HepG2 (cell line): ENCODE measurements around the gene HSP90AB1. TPM values are rescaled to one million over a fixed set of nuclear protein-coding genes. Genes with fewer than 3 reads are reported as not detected.

Experiments used
- ATF4 ChIP-seq, 2 experiments: fragments of 450-650 bp in 1 of 2; sonication (generic) in 1 of 2; formaldehyde crosslinking; IDR thresholded peaks; 2 replicates each; pipeline versions ENCODE4 v1.5.0 to v1.8.0; 2020 to 2022; ENCODE audit warnings: mild to moderate bottlenecking in 1 of 2, missing genetic modification reagents in 1 of 2
- CERS6 ChIP-seq: sonication (generic); formaldehyde crosslinking; IDR thresholded peaks from 2 replicates; pipeline ENCODE4 v1.5.0; 2020; ENCODE audit warnings: missing genetic modification reagents
- ELF1 ChIP-seq: sonication (generic); formaldehyde crosslinking; IDR thresholded peaks from 2 replicates; pipeline ENCODE4 v1.4.0; 2020; ENCODE audit warnings: missing genetic modification reagents
- ELF3 ChIP-seq: IDR thresholded peaks from 2 replicates; pipeline ENCODE4 v1.6.1; 2016; ENCODE audit warnings: missing genetic modification reagents, missing compliant biosample characterization
- FOXO1 ChIP-seq: sonication (generic); formaldehyde crosslinking; IDR thresholded peaks from 2 replicates; pipeline ENCODE4 v1.4.0; 2020; ENCODE audit warnings: missing genetic modification reagents
- GATAD2A ChIP-seq: IDR thresholded peaks from 2 replicates; pipeline ENCODE4 v1.6.1; 2016
- HMG20A ChIP-seq: IDR thresholded peaks from 2 replicates; pipeline ENCODE4 v1.6.1; 2016; ENCODE audit warnings: borderline replicate concordance
- HNF4A ChIP-seq: sonication (generic); formaldehyde crosslinking; IDR thresholded peaks from 2 replicates; pipeline ENCODE4 v1.4.0; 2020; ENCODE audit warnings: missing genetic modification reagents
- HOXA5 ChIP-seq: sonication (generic); formaldehyde crosslinking; IDR thresholded peaks from 2 replicates; pipeline ENCODE4 v1.4.0; 2020; ENCODE audit warnings: missing genetic modification reagents
- KDM1A ChIP-seq: IDR thresholded peaks from 2 replicates; pipeline ENCODE4 v1.6.1; 2016; ENCODE audit warnings: missing compliant biosample characterization
- PITX1 ChIP-seq: sonication (generic); formaldehyde crosslinking; IDR thresholded peaks from 2 replicates; pipeline ENCODE4 v1.5.1; 2020; ENCODE audit warnings: mild to moderate bottlenecking, missing genetic modification reagents
- POGZ ChIP-seq: sonication (generic); formaldehyde crosslinking; IDR thresholded peaks from 2 replicates; pipeline ENCODE4 v1.4.0; 2020; ENCODE audit warnings: mild to moderate bottlenecking, missing genetic modification reagents
- REPIN1 ChIP-seq: sonication (generic); formaldehyde crosslinking; IDR thresholded peaks from 2 replicates; pipeline ENCODE4 v1.8.0; 2022; ENCODE audit warnings: missing genetic modification reagents, low read depth, mild to moderate bottlenecking, borderline replicate concordance
- RXRA ChIP-seq: sonication (generic); formaldehyde crosslinking; IDR thresholded peaks from 2 replicates; pipeline ENCODE4 v1.5.1; 2020; ENCODE audit warnings: missing genetic modification reagents
- RXRB ChIP-seq: IDR thresholded peaks from 2 replicates; pipeline ENCODE4 v1.6.1; 2016; ENCODE audit warnings: borderline replicate concordance, missing genetic modification reagents, missing compliant biosample characterization
- SMAD1 ChIP-seq: sonication (generic); formaldehyde crosslinking; IDR thresholded peaks from 2 replicates; pipeline ENCODE4 v1.4.0; 2020; ENCODE audit warnings: missing genetic modification reagents, low read depth, mild to moderate bottlenecking, borderline replicate concordance
- ZBTB21 ChIP-seq: sonication (generic); formaldehyde crosslinking; IDR thresholded peaks from 2 replicates; pipeline ENCODE4 v1.4.0; 2020; ENCODE audit warnings: missing genetic modification reagents
- ZFP36 ChIP-seq: fragments of 150-350 bp; IDR thresholded peaks from 2 replicates; pipeline ENCODE4 v1.6.1; 2018; ENCODE audit warnings: borderline replicate concordance, low read length, low read depth; ENCODE audit not compliant: partially characterized antibody
- ZMYM2 ChIP-seq: sonication (generic); formaldehyde crosslinking; IDR thresholded peaks from 2 replicates; pipeline ENCODE4 v1.8.0; 2022; ENCODE audit warnings: mild to moderate bottlenecking, missing genetic modification reagents
- ZNF639 ChIP-seq: conservative IDR thresholded peaks from 2 replicates; pipeline ENCODE4 v1.6.1; 2018; ENCODE audit warnings: missing genetic modification reagents
- polyA plus RNA-seq, 8 experiments: library from polyadenylated mRNA; depleted of rRNA in 3 of 8; stranded (reverse) in 7 of 8; unstranded in 1 of 8; fragments of >200 nt; fragmentation: Illumina TruSeq in 4 of 8; extraction: Trizol in 4 of 8; gene quantifications; 2 replicates each; pipeline versions ENCODE4 v1.2.1 to v1.2.3, GENCODE V29; 2011 to 2016; ENCODE audit warnings: low read depth in 4 of 8, missing spikeins in 1 of 8, mixed read lengths in 1 of 8; ENCODE audit not compliant: insufficient read depth in 1 of 8
- total RNA-seq, 5 experiments: library from RNA; depleted of rRNA; stranded (reverse); fragments of >200 nt; fragmentation: Illumina TruSeq; extraction: Trizol; gene quantifications; 2 replicates each; pipeline ENCODE4 v1.2.3, GENCODE V29; 2016; ENCODE audit warnings: low read depth in 1 of 5
- TF ChIP-seq, protein P1 (sequence below): IDR thresholded peaks from 2 replicates; pipeline ENCODE4 v1.4.0; 2020; ENCODE audit warnings: mild to moderate bottlenecking, missing genetic modification reagents
- TF ChIP-seq, protein P2 (sequence below): fragments of 450-650 bp; IDR thresholded peaks from 2 replicates; pipeline ENCODE4 v1.6.1; 2017; ENCODE audit warnings: mild to moderate bottlenecking

Gene HSP90AB1
- total and polyA plus RNA-seq, 2 of the 13 experiments (the other 11 are each of a cell fraction or from before 2014, with no cell fraction given), result 1,325 to 1,472 TPM

GRCh38 chr6:44207966-44208365 lies 38.9 kb upstream of the HSP90AB1 start (continued):
- TF ChIP-seq, protein P1, sequence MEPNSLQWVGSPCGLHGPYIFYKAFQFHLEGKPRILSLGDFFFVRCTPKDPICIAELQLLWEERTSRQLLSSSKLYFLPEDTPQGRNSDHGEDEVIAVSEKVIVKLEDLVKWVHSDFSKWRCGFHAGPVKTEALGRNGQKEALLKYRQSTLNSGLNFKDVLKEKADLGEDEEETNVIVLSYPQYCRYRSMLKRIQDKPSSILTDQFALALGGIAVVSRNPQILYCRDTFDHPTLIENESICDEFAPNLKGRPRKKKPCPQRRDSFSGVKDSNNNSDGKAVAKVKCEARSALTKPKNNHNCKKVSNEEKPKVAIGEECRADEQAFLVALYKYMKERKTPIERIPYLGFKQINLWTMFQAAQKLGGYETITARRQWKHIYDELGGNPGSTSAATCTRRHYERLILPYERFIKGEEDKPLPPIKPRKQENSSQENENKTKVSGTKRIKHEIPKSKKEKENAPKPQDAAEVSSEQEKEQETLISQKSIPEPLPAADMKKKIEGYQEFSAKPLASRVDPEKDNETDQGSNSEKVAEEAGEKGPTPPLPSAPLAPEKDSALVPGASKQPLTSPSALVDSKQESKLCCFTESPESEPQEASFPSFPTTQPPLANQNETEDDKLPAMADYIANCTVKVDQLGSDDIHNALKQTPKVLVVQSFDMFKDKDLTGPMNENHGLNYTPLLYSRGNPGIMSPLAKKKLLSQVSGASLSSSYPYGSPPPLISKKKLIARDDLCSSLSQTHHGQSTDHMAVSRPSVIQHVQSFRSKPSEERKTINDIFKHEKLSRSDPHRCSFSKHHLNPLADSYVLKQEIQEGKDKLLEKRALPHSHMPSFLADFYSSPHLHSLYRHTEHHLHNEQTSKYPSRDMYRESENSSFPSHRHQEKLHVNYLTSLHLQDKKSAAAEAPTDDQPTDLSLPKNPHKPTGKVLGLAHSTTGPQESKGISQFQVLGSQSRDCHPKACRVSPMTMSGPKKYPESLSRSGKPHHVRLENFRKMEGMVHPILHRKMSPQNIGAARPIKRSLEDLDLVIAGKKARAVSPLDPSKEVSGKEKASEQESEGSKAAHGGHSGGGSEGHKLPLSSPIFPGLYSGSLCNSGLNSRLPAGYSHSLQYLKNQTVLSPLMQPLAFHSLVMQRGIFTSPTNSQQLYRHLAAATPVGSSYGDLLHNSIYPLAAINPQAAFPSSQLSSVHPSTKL (CRISPR knock-in tag), result peak; percentile 55
- TF ChIP-seq ZBTB21 (CRISPR knock-in tag), result no peak
- TF ChIP-seq ZMYM2 (CRISPR knock-in tag), result 0 out of 2 replicates have a peak, but pooled peaks have one; percentile 25
- no peak for TF ChIP-seq FOXO1
- TF ChIP-seq REPIN1 (CRISPR knock-in tag), result no peak
- peak; percentile 76 for TF ChIP-seq HNF4A (CRISPR knock-in tag)
- TF ChIP-seq ATF4 (CRISPR knock-in tag; IDR thresholded peaks at IDR 0.05), result no peak
- TF ChIP-seq CERS6 (CRISPR knock-in tag), result no peak
- peak; percentile 47; the same call in 1 of the 2 replicates for TF ChIP-seq RXRB
- TF ChIP-seq, protein P2, sequence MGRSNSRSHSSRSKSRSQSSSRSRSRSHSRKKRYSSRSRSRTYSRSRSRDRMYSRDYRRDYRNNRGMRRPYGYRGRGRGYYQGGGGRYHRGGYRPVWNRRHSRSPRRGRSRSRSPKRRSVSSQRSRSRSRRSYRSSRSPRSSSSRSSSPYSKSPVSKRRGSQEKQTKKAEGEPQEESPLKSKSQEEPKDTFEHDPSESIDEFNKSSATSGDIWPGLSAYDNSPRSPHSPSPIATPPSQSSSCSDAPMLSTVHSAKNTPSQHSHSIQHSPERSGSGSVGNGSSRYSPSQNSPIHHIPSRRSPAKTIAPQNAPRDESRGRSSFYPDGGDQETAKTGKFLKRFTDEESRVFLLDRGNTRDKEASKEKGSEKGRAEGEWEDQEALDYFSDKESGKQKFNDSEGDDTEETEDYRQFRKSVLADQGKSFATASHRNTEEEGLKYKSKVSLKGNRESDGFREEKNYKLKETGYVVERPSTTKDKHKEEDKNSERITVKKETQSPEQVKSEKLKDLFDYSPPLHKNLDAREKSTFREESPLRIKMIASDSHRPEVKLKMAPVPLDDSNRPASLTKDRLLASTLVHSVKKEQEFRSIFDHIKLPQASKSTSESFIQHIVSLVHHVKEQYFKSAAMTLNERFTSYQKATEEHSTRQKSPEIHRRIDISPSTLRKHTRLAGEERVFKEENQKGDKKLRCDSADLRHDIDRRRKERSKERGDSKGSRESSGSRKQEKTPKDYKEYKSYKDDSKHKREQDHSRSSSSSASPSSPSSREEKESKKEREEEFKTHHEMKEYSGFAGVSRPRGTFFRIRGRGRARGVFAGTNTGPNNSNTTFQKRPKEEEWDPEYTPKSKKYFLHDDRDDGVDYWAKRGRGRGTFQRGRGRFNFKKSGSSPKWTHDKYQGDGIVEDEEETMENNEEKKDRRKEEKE, result no peak
- peak; percentile 15; the same call in 1 of the 2 replicates for TF ChIP-seq KDM1A
- 0 out of 2 replicates have a peak, but pooled peaks have one; percentile 15 for TF ChIP-seq ZNF639
- TF ChIP-seq SMAD1 (CRISPR knock-in tag), result no peak
- 0 out of 2 replicates have a peak, but pooled peaks have one; percentile 19 for TF ChIP-seq POGZ (CRISPR knock-in tag)
- TF ChIP-seq ELF3 (CRISPR knock-in tag), result peak; percentile 85
- TF ChIP-seq HOXA5 (CRISPR knock-in tag), result 0 out of 2 replicates have a peak, but pooled peaks have one; percentile 8
- peak; percentile 57; the same call in 1 of the 2 replicates for TF ChIP-seq GATAD2A (CRISPR knock-in tag)
- TF ChIP-seq RXRA (CRISPR knock-in tag), result peak; percentile 39; the same call in 1 of the 2 replicates
- no peak for TF ChIP-seq ZFP36
- peak; percentile 61; the same call in 1 of the 2 replicates for TF ChIP-seq ELF1 (CRISPR knock-in tag)
- TF ChIP-seq PITX1 (CRISPR knock-in tag), result 0 out of 2 replicates have a peak, but pooled peaks have one; percentile 28
- TF ChIP-seq HMG20A (CRISPR knock-in tag), result 0 out of 2 replicates have a peak, but pooled peaks have one; percentile 42
